GM18909 (cell line): Measurements from ENCODE around the gene HRC.
A peak's percentile ranks its signal among the peaks of the same experiment; 100 is the strongest.
"Not testable (repeated sequence)": the region's sequence is repeated elsewhere in the genome, so short reads cannot be mapped to it uniquely, and the experiment has no call there.

Experiments
- ATAC-seq: cut with Tn5 transposase; IDR thresholded peaks from one replicate; pipeline ENCODE4 v1.9.1; 2021; ENCODE audit warnings: mild to moderate bottlenecking; ENCODE audit not compliant: unreplicated experiment, poor library complexity

Gene HRC

GRCh38 chr19:49136771-49137171 is 18.4 kb downstream of the HRC start:
- no peak for ATAC-seq

- ATAC-seq, result no peak
Observed at GRCh38 chr19:49135686-49136085, 19.5 kb downstream of the HRC start.

GRCh38 chr19:49133621-49134454 is 21.4 kb downstream of the HRC start:
- ATAC-seq, result no peak

- no peak for ATAC-seq
Observed at GRCh38 chr19:49132974-49133609, 22.1 kb downstream of the HRC start.

GRCh38 chr19:49130325-49130724 is 24.9 kb downstream of the HRC start:
- no peak for ATAC-seq

- ATAC-seq, result no peak
Observed at GRCh38 chr19:49129238-49129583, 26.0 kb downstream of the HRC start.

GRCh38 chr19:49128545-49129237 is 26.5 kb downstream of the HRC start:
- ATAC-seq, result no peak

- peak; percentile 88 for ATAC-seq
Observed at GRCh38 chr19:49127674-49128544, 27.3 kb downstream of the HRC start.

- ATAC-seq, result not testable (repeated sequence)
Observed at GRCh38 chr19:49127225-49127624, 28.0 kb downstream of the HRC start.

- no peak for ATAC-seq
Observed at GRCh38 chr19:49126575-49126974, 28.6 kb downstream of the HRC start.

- ATAC-seq, result no peak
Observed at GRCh38 chr19:49125025-49125731, 30.0 kb downstream of the HRC start.

GRCh38 chr19:49123285-49123684 is 31.9 kb downstream of the HRC start:
- not testable (repeated sequence) for ATAC-seq

GRCh38 chr19:49121841-49122240 is 33.4 kb downstream of the HRC start:
- ATAC-seq, result not testable (repeated sequence)

GRCh38 chr19:49120868-49121267 is 34.3 kb downstream of the HRC start:
- no peak for ATAC-seq

GRCh38 chr19:49120325-49120683 is 34.9 kb downstream of the HRC start:
- ATAC-seq, result no peak

- no peak for ATAC-seq
Observed at GRCh38 chr19:49119411-49120324, 35.5 kb downstream of the HRC start, which contains the start of gene PPFIA3. PPFIA3 (plus strand) TSS chr19:49119544; CDS start chr19:49127874, 8,330 bp downstream.

GRCh38 chr19:49118565-49119410 is 36.4 kb downstream of the HRC start, which contains the start of gene C19orf73:
C19orf73 (minus strand) TSS chr19:49119143; CDS start chr19:49119022, 121 bp downstream.
- ATAC-seq, result peak; percentile 75
